NCI-H128 (cell line): ENCODE measurements around the gene TEX28.
"Not testable (repeated sequence)": the region's sequence is repeated elsewhere in the genome, so short reads cannot be mapped to it uniquely, and the experiment has no call there.

Source experiments
- DNase-seq: peaks from one replicate; lab custom pipeline; 2025; ENCODE audit not compliant: unreplicated experiment; lab: John Stamatoyannopoulos, UW

The TEX28 gene

DNA sequence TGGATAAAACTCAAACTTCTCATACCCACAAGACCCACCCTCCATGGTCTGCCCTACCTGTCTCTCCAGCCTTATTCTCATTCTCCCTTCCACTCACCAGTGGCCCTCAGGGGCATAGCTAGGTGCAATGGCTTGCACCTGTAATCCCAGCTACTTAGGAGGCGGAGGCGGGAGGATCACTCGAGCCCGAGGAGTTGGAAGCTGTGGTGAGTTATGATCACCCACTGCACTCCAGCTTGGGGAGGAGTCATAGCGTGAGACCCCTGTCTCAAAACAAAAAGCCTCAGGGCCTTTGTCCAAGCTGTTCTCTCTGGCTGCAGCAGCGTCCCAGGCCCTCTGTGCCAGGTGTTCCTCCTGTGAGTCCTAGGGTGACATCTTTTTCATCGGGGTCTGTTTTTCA lies 17.2 kb upstream of the TEX28 start:
- no peak for DNase-seq

DNA sequence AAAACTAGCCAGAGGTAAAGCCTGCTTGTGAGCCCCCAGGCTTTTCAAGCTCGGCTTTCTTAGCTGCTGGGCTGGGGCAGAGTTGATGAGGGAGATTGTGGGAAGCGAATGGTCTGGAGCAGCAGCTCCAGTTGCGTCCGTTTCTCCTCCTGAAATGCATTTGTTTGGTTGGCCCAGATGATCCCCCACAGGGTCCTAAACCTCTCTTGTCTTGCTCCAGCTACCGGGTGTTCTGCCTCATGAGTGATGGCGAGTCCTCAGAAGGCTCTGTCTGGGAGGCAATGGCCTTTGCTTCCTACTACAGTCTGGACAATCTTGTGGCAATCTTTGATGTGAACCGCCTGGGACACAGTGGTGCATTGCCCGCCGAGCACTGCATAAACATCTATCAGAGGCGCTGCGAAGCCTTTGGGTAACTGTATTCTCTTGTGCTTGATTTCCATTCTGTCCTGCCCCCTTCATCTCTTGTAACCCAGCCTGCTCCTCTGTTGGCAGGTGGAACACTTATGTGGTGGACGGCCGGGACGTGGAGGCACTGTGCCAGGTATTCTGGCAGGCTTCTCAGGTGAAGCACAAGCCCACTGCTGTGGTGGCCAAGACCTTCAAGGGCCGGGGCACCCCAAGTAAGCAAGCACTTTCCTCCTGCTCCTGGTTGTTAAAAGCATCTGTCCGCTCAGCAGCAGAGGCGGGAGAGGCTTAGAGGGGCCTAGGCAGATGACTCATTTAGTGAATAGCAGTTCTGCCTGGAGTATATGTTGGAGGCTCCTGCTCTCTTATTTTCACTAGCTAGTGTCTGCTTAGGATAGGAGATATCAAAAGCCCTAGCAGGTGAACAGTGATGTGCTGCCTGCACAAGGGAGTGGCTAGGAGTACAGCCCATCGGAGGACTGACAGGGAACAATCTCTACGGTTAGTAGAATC lies 16.0 kb upstream of the TEX28 start:
- no peak for DNase-seq

DNA sequence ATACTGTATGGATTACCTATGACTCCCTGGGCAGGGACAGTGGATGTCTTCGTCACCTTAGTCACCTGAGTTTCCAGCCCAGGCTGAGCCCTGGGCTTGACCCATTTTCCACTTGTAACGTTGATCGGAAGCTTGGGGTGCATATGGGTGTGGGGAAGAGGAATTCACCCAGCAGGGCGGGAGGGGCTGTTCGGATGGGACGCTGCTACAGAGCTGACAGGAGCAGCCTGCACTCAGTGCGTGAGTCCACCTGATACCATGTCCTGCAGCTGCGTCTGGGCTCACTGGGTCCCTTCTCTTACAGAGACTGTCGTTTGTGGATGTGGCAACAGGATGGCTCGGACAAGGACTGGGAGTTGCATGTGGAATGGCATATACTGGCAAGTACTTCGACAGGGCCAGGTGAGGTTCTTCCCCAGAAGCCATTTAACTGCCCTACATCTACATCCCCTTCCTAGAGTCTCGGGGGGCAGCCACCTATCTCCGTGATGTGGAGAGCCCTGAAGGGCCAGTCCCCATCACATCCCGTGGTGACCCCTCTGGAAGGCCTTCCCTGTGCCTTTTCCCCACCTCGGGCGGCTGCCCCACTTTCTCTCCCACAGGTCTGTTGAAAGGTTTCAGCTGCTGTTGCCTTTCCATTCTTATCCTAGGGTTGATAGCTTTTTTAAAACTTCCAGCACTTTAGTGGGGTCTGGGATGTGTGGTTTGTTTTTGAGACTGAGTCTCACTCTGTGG lies 14.3 kb upstream of the TEX28 start:
- DNase-seq = no peak

DNA sequence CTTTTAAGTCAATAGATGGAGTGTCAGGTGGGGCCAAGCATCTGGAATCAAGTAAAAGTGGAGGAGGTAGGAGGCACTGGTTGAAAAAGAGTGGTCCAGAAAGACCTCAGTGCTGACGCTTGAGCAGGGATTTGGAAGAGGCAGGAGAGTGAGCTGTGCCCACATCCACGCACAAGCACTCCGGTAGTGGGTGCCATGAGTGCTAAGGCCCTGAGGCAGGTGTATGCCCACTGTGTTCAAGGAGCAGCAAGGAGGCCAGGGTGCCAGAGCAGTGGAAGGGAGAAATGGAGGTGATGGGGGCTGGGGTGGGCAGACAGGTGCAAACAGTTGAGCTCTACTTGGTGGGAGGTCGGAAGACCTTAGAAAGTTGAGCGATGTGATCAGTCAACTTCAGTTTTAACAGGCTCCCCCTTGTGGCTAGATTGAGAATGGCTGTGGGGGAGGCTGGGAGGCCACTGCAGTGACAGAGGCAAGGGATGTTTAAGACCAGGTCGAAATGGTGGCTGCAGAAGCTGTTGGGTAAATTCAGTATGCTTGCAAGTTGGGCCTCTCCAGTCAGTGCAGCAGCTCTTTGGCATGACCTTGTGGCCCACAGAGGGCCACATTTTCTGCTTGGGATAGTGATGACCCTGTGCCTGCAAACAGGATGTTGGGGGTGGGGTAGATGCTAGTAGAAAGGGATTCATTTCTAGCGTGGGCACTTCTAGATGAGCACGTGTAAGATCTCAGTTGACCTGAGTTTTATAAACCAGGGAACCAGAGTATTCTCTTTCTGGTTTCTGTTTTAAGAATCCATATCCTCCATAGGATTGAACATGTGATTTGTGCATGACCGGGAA lies 13.4 kb upstream of the TEX28 start:
- peak; percentile 0 for DNase-seq

DNA sequence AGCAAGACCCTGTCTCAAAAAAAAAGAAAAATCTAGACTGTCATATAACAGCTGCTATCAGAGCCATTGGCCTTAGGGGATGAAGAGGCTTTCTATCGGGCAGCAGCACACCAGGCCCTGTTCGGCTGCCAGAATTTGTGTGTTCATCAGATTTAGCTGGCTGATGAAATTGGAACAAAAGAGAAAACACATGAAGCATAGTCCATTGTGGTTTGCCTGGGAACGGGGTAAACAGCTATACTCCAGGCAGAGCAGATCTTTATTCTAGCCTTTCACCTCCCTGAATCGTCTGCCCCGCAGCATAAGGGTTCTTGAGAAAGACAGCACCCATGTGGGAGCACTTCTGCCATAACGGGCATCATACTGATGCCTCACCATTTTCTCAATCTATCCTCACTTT lies 12.3 kb upstream of the TEX28 start:
- no peak for DNase-seq

DNA sequence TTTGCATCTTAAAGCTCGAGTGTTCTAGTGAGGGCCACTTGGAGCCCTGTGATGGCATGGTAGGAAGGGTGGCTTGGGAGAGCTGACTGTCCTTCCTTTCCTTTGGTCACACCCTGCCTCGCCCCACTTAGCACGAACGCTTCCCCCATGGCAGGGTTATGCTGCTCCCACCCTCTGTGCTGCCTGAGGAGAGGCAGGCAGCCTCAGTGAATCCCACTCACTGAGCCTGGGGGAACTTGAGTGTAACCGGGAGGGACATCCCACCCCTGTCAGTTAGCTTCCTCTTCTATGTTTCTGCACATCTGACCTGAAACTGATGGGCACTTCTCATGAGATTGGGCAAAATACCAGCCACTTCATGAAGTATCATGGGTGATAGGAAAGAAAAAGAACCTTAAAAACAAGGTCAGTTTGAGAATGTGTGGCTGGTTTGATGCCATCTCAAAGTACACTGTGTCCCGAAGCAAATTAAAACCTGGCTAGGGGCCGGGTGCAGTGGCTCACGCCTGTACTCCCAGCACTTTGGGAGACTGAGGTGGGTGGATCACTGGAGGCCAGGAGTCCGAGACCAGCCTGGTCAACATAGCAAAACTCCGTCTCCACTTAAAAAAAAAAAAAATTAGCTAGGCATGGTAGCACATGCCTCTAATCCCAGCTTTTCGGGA lies 10.7 kb upstream of the TEX28 start:
- no peak for DNase-seq

DNA sequence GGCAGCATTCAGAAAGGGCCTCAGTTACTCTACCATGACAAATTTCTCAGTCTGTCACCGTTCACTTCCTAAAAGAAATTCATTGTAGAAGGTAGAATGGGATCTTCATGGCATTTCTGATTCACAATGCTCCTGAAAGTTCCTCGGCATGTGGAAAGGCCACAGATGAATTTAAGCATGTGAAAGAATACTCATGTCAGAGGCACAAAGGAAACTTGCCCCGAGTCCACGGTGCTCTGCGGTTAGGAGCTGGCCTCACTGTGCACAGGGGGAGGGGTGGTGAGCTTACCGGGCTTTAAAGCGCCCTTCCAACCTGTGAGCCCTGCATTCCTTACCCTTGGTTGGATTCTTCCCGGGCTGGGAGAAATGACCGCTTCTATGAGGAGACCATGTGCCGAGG lies 9.9 kb upstream of the TEX28 start:
- DNase-seq = no peak

DNA sequence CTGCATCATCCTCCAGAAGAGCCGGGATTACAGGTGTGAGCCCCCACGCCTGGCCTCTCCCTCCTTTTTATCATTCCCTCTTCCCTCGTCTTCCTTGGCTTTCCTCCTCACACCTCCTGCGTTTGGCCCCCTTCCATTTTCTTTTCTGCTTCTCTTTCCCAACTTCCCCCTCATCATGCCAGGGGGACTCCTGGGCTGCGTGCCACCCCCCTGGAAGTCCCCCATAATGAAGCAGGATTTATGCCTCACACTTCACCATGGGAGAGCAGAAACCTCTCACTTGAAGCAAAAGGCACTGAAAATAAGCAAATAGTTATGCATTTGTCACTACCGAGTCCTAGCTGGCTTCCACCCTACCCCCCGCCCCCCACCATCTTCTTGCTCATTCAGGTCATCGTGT lies 8.6 kb upstream of the TEX28 start:
- DNase-seq = no peak

DNA sequence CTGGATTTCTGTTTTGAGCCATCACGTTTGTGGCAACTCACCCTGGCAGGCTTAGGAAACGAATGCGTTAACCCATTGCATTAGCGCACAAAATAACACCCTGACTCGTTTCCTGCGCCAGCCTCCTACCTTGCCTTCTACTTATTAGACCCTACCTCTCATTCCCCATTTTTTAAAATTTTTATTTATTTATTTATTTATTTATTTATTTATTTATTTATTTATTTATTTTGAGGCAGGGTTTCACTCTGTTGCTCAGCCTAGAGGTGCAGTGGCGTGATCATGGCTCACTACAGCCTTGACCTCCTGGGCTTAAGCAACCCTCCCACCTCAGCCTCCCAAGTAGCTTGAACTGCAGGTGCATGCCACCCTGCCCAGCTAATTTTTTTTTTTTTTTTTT lies 8.1 kb upstream of the TEX28 start:
- not testable (repeated sequence) for DNase-seq

DNA sequence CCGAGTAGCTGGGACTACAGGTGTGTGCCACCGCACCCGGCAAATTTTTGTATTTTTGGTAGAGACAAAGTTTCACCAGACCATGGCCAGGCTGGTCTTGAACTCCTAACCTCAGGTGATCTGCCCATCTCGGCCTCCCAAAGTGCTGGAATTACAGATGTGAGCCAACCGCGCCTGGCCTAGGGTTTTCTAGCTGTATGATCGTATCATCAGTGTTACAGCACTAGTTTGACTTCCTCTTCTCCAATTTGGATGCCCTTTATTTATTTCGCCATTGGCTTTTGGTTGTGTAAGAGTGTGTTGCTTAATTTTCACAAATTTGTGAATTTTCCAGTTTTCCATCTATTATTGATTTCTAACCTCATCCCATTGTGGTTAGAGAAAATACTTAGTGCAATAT lies 5.9 kb upstream of the TEX28 start:
- DNase-seq = no peak

DNA sequence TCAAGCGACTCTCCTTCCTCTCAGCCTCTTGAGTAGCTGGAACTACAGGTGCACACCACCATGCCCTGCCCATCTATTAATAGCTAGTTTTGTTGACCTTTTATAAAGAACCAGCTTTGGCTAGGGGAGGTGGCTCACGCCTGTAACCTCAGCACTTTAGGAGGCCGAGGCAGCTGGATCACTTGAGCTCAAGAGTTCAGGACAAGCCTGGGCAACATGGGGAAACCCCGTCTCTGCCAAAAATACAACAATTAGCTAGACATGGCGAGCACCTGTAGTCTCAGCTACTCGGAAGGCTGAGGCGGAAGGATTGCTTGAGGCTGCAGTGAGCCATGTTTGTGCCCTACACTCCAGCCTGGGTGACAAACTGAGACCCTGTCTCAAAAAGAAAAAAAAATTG lies 3.4 kb upstream of the TEX28 start:
- no peak for DNase-seq

DNA sequence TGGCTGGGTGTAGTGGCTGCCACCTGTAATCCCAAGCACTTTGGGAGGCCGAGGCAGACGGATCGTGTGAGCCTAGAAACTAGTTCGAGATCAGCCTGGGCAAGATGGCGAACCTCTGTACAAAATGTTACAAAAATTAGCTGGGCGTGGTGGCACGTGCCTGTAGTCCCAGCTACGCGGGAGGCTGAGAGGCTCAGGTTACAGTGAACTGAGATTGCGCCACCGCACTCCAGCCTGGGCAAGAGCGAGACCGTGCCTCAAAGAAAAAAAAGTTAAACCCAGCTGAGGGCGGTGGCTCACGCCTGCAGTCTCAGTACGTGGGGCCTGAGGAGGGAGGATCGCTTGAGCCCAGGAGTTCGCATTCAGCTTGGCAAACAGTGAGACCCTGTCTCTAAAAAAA lies 1.8 kb upstream of the TEX28 start:
- DNase-seq = no peak

DNA sequence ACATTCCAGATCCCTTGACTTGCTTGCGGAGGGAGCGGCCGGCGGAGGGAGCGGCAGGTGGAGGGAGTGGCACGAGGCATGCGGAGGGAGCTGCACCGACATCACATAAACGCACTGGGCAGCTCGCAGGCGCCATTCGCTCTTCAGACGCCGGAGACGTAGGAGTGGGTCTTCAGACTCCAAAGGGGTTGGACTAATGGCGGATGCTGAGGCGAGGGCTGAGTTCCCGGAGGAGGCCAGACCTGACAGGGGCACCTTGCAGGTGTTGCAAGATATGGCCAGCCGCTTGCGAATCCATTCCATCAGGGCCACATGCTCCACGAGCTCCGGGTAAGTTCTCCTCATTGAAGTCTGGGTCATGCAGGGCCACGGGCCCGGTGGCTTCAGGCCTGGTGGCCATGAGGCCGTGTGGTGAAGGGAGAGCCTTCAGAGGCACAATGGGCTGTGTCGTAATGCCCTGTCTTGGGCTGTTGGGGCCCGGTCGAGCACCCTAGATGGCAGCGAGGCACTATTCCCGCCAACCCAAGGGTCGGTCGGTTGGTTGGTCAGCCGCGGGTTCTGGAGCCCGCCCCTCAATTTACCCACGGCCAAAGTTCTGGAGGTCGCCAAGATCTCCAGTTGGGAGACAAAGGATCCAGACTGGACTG lies 863 bp upstream of the TEX28 start, which contains the start of gene TKTL1:
TKTL1 (plus strand) TSS at position 132 of the 647 bp plus-strand sequence; CDS start at position 197, 65 bp downstream.
- DNase-seq = no peak

DNA sequence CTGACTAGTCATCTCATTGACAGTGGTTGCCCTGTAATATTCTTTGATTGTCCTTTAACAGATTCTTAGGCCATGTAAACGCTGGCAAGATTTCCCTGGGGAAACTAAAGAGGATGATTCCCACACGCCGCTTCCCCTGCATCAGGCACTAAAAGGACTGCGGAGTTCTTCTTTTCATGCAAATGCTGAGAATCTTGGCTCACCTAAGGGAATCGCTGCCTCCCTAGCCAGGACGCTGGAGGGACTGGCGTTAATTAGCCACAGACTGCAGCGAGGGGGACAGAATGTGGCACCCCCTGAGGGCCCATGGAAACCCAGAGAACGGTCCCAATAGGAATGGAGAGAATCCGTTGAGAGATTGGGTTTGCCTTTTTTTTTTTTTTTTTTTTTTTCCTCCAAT lies 8.5 kb downstream of the TEX28 start:
- not testable (repeated sequence) for DNase-seq

DNA sequence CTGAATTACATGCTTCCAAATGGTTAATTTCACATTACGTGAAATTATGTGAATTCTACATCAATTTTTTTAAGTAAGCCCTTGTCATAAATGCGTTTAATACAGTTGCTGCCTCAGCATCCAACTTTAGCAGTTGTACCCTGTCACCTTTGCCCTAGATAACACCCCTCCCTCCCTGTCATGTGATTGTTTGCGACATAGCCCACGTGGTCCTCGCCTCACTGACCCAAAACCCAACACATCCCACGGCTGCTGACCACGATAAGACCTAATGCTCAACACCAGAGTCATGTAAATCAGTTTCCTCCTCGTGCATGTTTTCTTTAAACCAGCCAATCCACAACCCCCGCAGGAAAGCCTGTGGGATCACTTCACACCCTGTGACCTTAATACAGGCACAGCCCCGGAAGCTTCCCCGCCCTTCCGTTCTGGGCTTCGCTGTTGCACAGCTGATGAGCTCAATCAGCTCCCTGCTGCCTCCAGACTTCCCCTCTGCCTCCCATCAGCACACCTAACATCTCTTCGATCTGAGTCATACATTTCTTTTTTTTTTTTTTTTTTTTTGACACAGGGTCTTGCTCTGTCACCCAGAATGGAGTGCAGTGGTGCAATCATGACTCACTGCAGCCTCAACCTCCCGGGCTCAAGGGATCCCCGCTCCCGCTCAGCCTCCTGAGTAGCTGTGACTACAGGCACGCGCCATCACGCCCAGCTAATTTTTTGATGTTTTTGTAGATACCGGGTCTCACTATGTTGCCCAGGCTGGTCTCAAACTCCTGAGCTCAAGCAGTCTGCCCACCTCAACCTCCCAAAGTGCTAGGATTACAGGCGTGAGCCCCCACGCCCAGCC lies 10.2 kb downstream of the TEX28 start:
- DNase-seq = not testable (repeated sequence)

DNA sequence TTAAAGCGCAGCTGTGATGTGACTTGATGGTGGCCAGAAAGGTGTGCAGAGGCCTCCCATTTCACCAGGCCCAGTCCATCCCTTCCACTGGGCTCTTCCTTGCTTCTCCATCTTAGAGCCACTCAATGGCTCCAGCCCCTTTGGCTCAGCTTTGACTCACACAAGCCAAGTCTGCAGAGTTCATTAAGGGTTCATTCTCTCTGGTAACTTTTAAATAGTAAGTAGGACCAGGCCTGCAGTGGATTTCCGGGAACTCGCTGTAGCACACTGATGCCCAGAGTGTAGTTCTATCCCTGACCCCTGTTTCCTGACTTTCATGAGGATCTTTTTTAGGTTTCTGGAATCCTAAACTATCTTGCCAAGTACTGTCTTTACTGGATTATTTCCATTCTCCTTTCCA lies 25.7 kb downstream of the TEX28 start:
- not testable (repeated sequence) for DNase-seq

DNA sequence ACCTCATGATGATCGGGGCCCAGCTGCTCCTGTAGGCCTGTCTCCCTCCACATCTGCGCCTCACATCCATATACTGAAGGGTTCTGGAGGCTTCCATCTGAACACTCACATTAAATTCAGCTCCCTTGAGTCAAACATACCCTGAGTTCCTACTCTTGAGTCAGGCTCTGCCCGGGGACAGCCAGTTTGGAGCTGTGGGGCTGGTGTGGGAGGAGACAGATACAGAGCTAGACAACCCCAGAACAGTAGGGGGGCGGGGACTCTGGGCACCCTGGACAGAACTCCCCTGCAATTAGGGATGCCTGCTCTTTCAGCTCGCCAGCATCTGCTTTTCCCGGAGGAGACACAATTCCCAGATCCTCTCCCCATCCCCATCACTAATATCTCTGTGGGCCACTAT lies 31.9 kb downstream of the TEX28 start:
- not testable (repeated sequence) for DNase-seq

DNA sequence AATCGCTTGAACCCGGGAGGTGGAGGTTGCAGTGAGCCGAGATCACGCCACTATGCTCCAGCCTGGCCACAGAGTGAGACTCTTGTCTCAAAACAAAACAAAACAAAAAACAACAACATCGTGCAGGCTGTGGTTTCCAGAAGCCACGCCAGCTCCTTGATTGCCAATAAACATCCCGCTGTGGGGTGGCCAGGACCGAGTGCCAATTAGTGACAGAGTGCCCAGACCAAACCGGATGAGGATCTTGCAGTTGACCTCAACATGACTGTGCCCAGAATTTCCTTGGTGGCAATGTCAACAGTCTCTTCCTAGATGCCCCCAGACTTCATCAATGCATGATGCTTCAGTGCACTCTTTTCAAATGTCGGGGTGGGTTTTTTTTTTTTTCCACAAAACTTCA lies 36.2 kb downstream of the TEX28 start:
- not testable (repeated sequence) for DNase-seq

DNA sequence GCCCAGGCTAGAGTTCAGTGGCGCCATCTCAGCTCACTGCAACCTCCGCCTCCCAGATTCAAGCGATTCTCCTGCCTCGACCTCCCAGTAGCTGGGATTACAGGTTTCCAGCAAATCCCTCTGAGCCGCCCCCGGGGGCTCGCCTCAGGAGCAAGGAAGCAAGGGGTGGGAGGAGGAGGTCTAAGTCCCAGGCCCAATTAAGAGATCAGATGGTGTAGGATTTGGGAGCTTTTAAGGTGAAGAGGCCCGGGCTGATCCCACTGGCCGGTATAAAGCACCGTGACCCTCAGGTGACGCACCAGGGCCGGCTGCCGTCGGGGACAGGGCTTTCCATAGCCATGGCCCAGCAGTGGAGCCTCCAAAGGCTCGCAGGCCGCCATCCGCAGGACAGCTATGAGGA lies 37.6 kb downstream of the TEX28 start, which contains the start of gene OPN1MW3:
OPN1MW3 (plus strand) TSS at position 301 of the 400 bp plus-strand sequence; CDS start at position 339, 38 bp downstream.
- not testable (repeated sequence) for DNase-seq
